H1 (cell line): ENCODE measurements around the gene RPS6KB2. TPM values are rescaled to one million over a fixed set of nuclear protein-coding genes. Genes with fewer than 3 reads are reported as not detected.

Experiments
- ATF2 ChIP-seq: IDR thresholded peaks from 2 replicates; pipeline ENCODE4 v1.6.1; 2012; ENCODE audit warnings: low read length, inconsistent platforms
- CBX5 ChIP-seq: fragments of 300-800, 300-1000 bp; sonication (generic); IDR thresholded peaks from 2 replicates; pipeline ENCODE4 v1.7.1; 2016; ENCODE audit warnings: antibody characterized with exemption, low read length, low read depth
- CREB1 ChIP-seq: IDR thresholded peaks from 2 replicates; pipeline ENCODE4 v1.6.1; 2012; ENCODE audit warnings: inconsistent platforms
- CTCF ChIP-seq, 3 experiments: IDR thresholded peaks; 1 replicate in 2 of 3; 2 replicates in 1 of 3; pipeline versions ENCODE4 v1.5.1 to v1.6.1; 2011; ENCODE audit warnings: low read length in 3 of 3, mild to moderate bottlenecking in 3 of 3, inconsistent platforms in 2 of 3, low read depth in 1 of 3, moderate library complexity in 1 of 3; ENCODE audit not compliant: insufficient read depth in 1 of 3; ENCODE audit errors: control extremely low read depth in 1 of 3
- GABPA ChIP-seq: IDR thresholded peaks from 2 replicates; pipeline ENCODE4 v1.6.1; 2011; ENCODE audit warnings: mild to moderate bottlenecking, low read length, moderate library complexity, borderline replicate concordance; ENCODE audit not compliant: insufficient read depth
- GTF2F1 ChIP-seq: IDR thresholded peaks from 2 replicates; pipeline ENCODE4 v1.6.1; 2012; ENCODE audit warnings: low read depth, low read length, improper control_type of control experiment, borderline replicate concordance
- JUN ChIP-seq: IDR thresholded peaks from 2 replicates; pipeline ENCODE4 v1.6.1; 2011; ENCODE audit warnings: low read depth, mild to moderate bottlenecking, improper control_type of control experiment, low read length
- JUND ChIP-seq: IDR thresholded peaks from 2 replicates; pipeline ENCODE4 v1.6.1; 2011; ENCODE audit warnings: mild to moderate bottlenecking, improper control_type of control experiment, low read length
- MAX ChIP-seq: IDR thresholded peaks from 2 replicates; pipeline ENCODE4 v1.6.1; 2012; ENCODE audit warnings: inconsistent platforms
- NANOG ChIP-seq: IDR thresholded peaks from 2 replicates; pipeline ENCODE4 v1.6.1; 2011; ENCODE audit warnings: low read length, low read depth, mild to moderate bottlenecking, inconsistent platforms; ENCODE audit not compliant: insufficient read depth, poor library complexity, severe bottlenecking
- POLR2AphosphoS5 ChIP-seq: IDR thresholded peaks from 2 replicates; pipeline ENCODE4 v1.6.1; 2011; ENCODE audit warnings: low read depth, low read length
- POU5F1 ChIP-seq: IDR thresholded peaks from 2 replicates; pipeline ENCODE4 v1.6.1; 2011; ENCODE audit warnings: low read depth, mild to moderate bottlenecking, low read length, moderate library complexity
- RFX5 ChIP-seq: IDR thresholded peaks from 2 replicates; pipeline ENCODE4 v1.6.1; 2011; ENCODE audit warnings: low read depth, low read length, improper control_type of control experiment, borderline replicate concordance
- RNF2 ChIP-seq: fragments of 200-900, 300-1000 bp; sonication (generic); IDR thresholded peaks from 2 replicates; pipeline ENCODE4 v1.7.1; 2016; ENCODE audit warnings: borderline replicate concordance, low read depth, mild to moderate bottlenecking, antibody characterized with exemption, low read length; ENCODE audit not compliant: poor library complexity, severe bottlenecking; ENCODE audit errors: missing control alignments
- SIRT6 ChIP-seq: IDR thresholded peaks from one replicate; pipeline ENCODE4 v1.7.1; 2012; ENCODE audit warnings: low read length, inconsistent platforms
- SP2 ChIP-seq: IDR thresholded peaks from 2 replicates; pipeline ENCODE4 v1.6.1; 2012; ENCODE audit warnings: mild to moderate bottlenecking, low read length, inconsistent platforms
- TAF1 ChIP-seq: IDR thresholded peaks from 2 replicates; pipeline ENCODE4 v1.6.1; 2011; ENCODE audit warnings: mild to moderate bottlenecking, low read depth, low read length
- YY1 ChIP-seq: IDR thresholded peaks from 2 replicates; pipeline ENCODE4 v1.6.1; 2011; ENCODE audit warnings: low read depth, mild to moderate bottlenecking, low read length
- ZNF274 ChIP-seq: IDR thresholded peaks from 2 replicates; pipeline ENCODE4 v1.7.0; 2012; ENCODE audit warnings: low read length, borderline replicate concordance; ENCODE audit errors: extremely low read depth
- polyA plus RNA-seq, 7 experiments: library from polyadenylated mRNA; depleted of rRNA in 3 of 7; stranded (reverse) in 5 of 7; unstranded in 2 of 7; fragments of >200 nt in 5 of 7; fragments of 200-250 nt in 2 of 7; gene quantifications; 1 replicate in 5 of 7; 2 replicates in 1 of 7; 4 replicates in 1 of 7; pipeline versions ENCODE4 v1.2.1 to v1.2.3, GENCODE V29; 2011 to 2013; ENCODE audit warnings: missing spikeins in 2 of 7, mixed read lengths in 2 of 7
- total RNA-seq: library from RNA; stranded (reverse); fragmentation: NEBNext Ultra II Directional; extraction: Animal tissue kit (Norgen Biotek cat#: 25700); gene quantifications from 2 replicates; pipeline ENCODE4 v1.2.1, GENCODE V29; 2021

Gene RPS6KB2
- total and polyA plus RNA-seq, 2 of the 8 experiments (the other 6 are each of a cell fraction or from before 2014, with no cell fraction given) = 41.0 to 47.1 TPM

GRCh38 chr11:67428052-67429001 lies at the start of gene RPS6KB2 (continued):
- TF ChIP-seq GTF2F1 (no peak), MAX (peak; percentile 57), YY1 (peak; percentile 99), CBX5 (no peak), TAF1 (peak; percentile 74; the same call in 1 of the 2 replicates), POLR2AphosphoS5 (peak; percentile 68; the same call in 1 of the 2 replicates), GABPA (0 out of 2 replicates have a peak, but pooled peaks have one; percentile 36), RFX5 (no peak), POU5F1 (no peak), SP2 (no peak), CTCF (IDR thresholded peaks at IDR 0.05; ENCODE audit: control extremely low read depth in 1 of 3, insufficient read depth in 1 of 3, low read depth in 1 of 3, low read length in 3 of 3) (no peak), RNF2 (no peak), ZNF274 (no peak), SIRT6 (no peak), ATF2 (no peak), JUN (no peak), NANOG (peak; percentile 19), JUND (no peak), CREB1 (peak; percentile 100)
